H1 (cell line): Measurements from ENCODE around the gene PRR12. TPM values are rescaled to one million over a fixed set of nuclear protein-coding genes. Genes with fewer than 3 reads are reported as not detected.

Source experiments
- CTCF ChIA-PET: fragments of 300-600 bp; sonication (Branson Sonifier 250); formaldehyde crosslinking; loops from one replicate; lab custom pipeline; 2021; ENCODE audit not compliant: partially characterized antibody; lab: Charles Lee
- POLR2A ChIA-PET: fragments of 300-600 bp; sonication (Branson Sonifier 250); formaldehyde crosslinking; loops from one replicate; lab custom pipeline; 2021; ENCODE audit warnings: inconsistent platforms; ENCODE audit not compliant: partially characterized antibody; lab: Charles Lee
- DNase-seq, 2 experiments: peaks; one replicate each; pipeline versions ENCODE4 v3.0.0 to v3.0.0-alpha.2; 2010 to 2022; ENCODE audit warnings: low spot score in 2 of 2, low read depth in 1 of 2, mixed read lengths in 1 of 2
- FAIRE-seq: peaks from 2 replicates; lab custom pipeline; 2011; peaks lifted over from hg19 to GRCh38; lab: Jason Lieb, UNC
- H2AFZ ChIP-seq: 2 replicates; pipeline ENCODE4 v1.8.1; 2012; ENCODE audit warnings: low read length, inconsistent platforms
- H2AK5ac ChIP-seq: 2 replicates; pipeline ENCODE4 v1.6.1; 2013; ENCODE audit warnings: low read depth, low read length
- H2BK120ac ChIP-seq: replicated peaks from 2 replicates; pipeline ENCODE3; 2013; ENCODE audit warnings: low read depth, low read length, inconsistent platforms
- H2BK12ac ChIP-seq: 2 replicates; pipeline ENCODE4 v1.6.1; 2013; ENCODE audit warnings: low read depth, low read length
- H2BK15ac ChIP-seq: 2 replicates; pipeline ENCODE4 v1.6.1; 2013; ENCODE audit warnings: low read length
- H2BK20ac ChIP-seq: 2 replicates; pipeline ENCODE4 v1.6.1; 2013; ENCODE audit warnings: low read length
- H2BK5ac ChIP-seq: 2 replicates; pipeline ENCODE4 v1.6.1; 2013; ENCODE audit warnings: low read depth, low read length
- H3K14ac ChIP-seq: 2 replicates; pipeline ENCODE4 v1.6.1; 2013; ENCODE audit warnings: inconsistent platforms; ENCODE audit not compliant: insufficient read length
- H3K18ac ChIP-seq: 2 replicates; pipeline ENCODE4 v1.6.1; 2013; ENCODE audit warnings: low read length; ENCODE audit errors: extremely low read depth
- H3K23ac ChIP-seq: 2 replicates; pipeline ENCODE4 v1.6.1; 2013; ENCODE audit warnings: inconsistent platforms; ENCODE audit not compliant: insufficient read length
- H3K23me2 ChIP-seq: 2 replicates; pipeline ENCODE4 v1.6.1; 2013; ENCODE audit warnings: low read depth, low read length
- H3K27ac ChIP-seq: 2 replicates; pipeline ENCODE4 v1.6.1; 2011; ENCODE audit warnings: low read depth, low read length, inconsistent platforms
- H3K27me3 ChIP-seq, 4 experiments: replicated peaks in 1 of 4; 1 replicate in 1 of 4; 2 replicates in 3 of 4; pipeline versions ENCODE4 v1.6.1 to v1.8.1; 2011 to 2013; ENCODE audit warnings: low read length in 3 of 4, mild to moderate bottlenecking in 3 of 4, inconsistent platforms in 2 of 4, mixed read lengths in 2 of 4, moderate library complexity in 1 of 4; ENCODE audit not compliant: control insufficient read depth in 3 of 4, insufficient read depth in 3 of 4; ENCODE audit errors: extremely low read depth in 1 of 4
- H3K36me3 ChIP-seq, 4 experiments: 2 replicates each; pipeline versions ENCODE4 v1.6.1 to v1.8.1; 2011 to 2013; ENCODE audit warnings: mild to moderate bottlenecking in 4 of 4, low read length in 3 of 4, moderate library complexity in 2 of 4, control low read depth in 1 of 4, inconsistent platforms in 1 of 4; ENCODE audit not compliant: insufficient read depth in 4 of 4, control insufficient read depth in 2 of 4
- H3K4ac ChIP-seq: replicated peaks from 2 replicates; pipeline ENCODE3; 2013; ENCODE audit warnings: low read length, low read depth, mixed read lengths, inconsistent platforms; ENCODE audit not compliant: insufficient read length
- H3K4me1 ChIP-seq, 4 experiments: replicated peaks in 1 of 4; 1 replicate in 1 of 4; 2 replicates in 3 of 4; pipeline versions ENCODE4 v1.6.1 to v1.8.1; 2011 to 2013; ENCODE audit warnings: low read length in 3 of 4, inconsistent platforms in 2 of 4, mixed read lengths in 1 of 4; ENCODE audit not compliant: insufficient read depth in 4 of 4, control insufficient read depth in 3 of 4
- H3K4me2 ChIP-seq, 2 experiments: 2 replicates each; pipeline versions ENCODE4 v1.6.1 to v1.8.1; 2011 to 2013; ENCODE audit warnings: low read depth in 2 of 2, low read length in 2 of 2, control low read depth in 1 of 2, inconsistent platforms in 1 of 2, mild to moderate bottlenecking in 1 of 2; ENCODE audit not compliant: insufficient read depth in 1 of 2
- H3K4me3 ChIP-seq, 4 experiments: fragments of 200-600, 300-600 bp in 1 of 4; sonication (generic), shearing (Covaris generic), sonication (Bioruptor Twin) in 1 of 4; 2 replicates each; pipeline versions ENCODE4 v1.5.1 to v1.8.1; 2011 to 2016; ENCODE audit warnings: low read length in 4 of 4, low read depth in 3 of 4, control low read depth in 2 of 4, inconsistent platforms in 2 of 4, mild to moderate bottlenecking in 2 of 4, mixed read lengths in 1 of 4, moderate library complexity in 1 of 4; ENCODE audit not compliant: insufficient read depth in 2 of 4; ENCODE audit errors: extremely low read depth in 1 of 4
- H3K56ac ChIP-seq: replicated peaks from 2 replicates; pipeline ENCODE3; 2013; ENCODE audit warnings: low read depth, mild to moderate bottlenecking, mixed read lengths, low read length, inconsistent platforms; ENCODE audit not compliant: insufficient read length
- H3K79me1 ChIP-seq: 2 replicates; pipeline ENCODE4 v1.6.1; 2013; ENCODE audit warnings: low read depth, low read length, control low read depth
- H3K79me2 ChIP-seq, 2 experiments: 2 replicates each; pipeline versions ENCODE4 v1.6.1 to v1.8.1; 2012 to 2013; ENCODE audit warnings: low read length in 2 of 2, mild to moderate bottlenecking in 2 of 2, inconsistent platforms in 1 of 2; ENCODE audit not compliant: insufficient read depth in 2 of 2, control insufficient read depth in 1 of 2
- H3K9ac ChIP-seq, 4 experiments: replicated peaks in 1 of 4; 1 replicate in 1 of 4; 2 replicates in 3 of 4; pipeline versions ENCODE4 v1.6.1 to v1.8.1; 2011 to 2013; ENCODE audit warnings: low read depth in 3 of 4, low read length in 3 of 4, control low read depth in 2 of 4, mild to moderate bottlenecking in 2 of 4, moderate library complexity in 2 of 4, inconsistent platforms in 1 of 4; ENCODE audit errors: extremely low read depth in 1 of 4
- H3K9me3 ChIP-seq, 2 experiments: 2 replicates each; pipeline versions ENCODE4 v1.6.1 to v1.8.1; 2012 to 2013; ENCODE audit warnings: mild to moderate bottlenecking in 2 of 2, moderate library complexity in 2 of 2, control low read depth in 1 of 2, inconsistent platforms in 1 of 2, low read depth in 1 of 2, low read length in 1 of 2, mixed read lengths in 1 of 2; ENCODE audit not compliant: insufficient read depth in 2 of 2
- H4K20me1 ChIP-seq, 2 experiments: replicated peaks in 1 of 2; 2 replicates each; pipeline versions ENCODE3 to v1.8.1; 2011 to 2013; ENCODE audit warnings: inconsistent platforms in 2 of 2, low read length in 2 of 2, mild to moderate bottlenecking in 1 of 2; ENCODE audit not compliant: insufficient read depth in 2 of 2, control insufficient read depth in 1 of 2
- H4K5ac ChIP-seq: 2 replicates; pipeline ENCODE4 v1.6.1; 2013; ENCODE audit warnings: low read length, low read depth, mixed read lengths, inconsistent platforms; ENCODE audit not compliant: insufficient read length
- H4K8ac ChIP-seq: 2 replicates; pipeline ENCODE4 v1.8.0; 2013; ENCODE audit warnings: mild to moderate bottlenecking, moderate library complexity, low read length, inconsistent platforms; ENCODE audit not compliant: insufficient read depth; ENCODE audit errors: extremely low read depth
- H4K91ac ChIP-seq: replicated peaks from 2 replicates; pipeline ENCODE3; 2013; ENCODE audit warnings: low read length, mixed read lengths, inconsistent platforms; ENCODE audit not compliant: insufficient read length
- BCL11A ChIP-seq, 2 experiments: IDR thresholded peaks; one replicate each; pipeline ENCODE4 v1.6.1; 2011; ENCODE audit warnings: low read depth in 2 of 2, low read length in 2 of 2, mild to moderate bottlenecking in 2 of 2
- CEBPB ChIP-seq: IDR thresholded peaks from 2 replicates; pipeline ENCODE4 v1.6.1; 2012; ENCODE audit warnings: low read depth, low read length
- CREB1 ChIP-seq: IDR thresholded peaks from 2 replicates; pipeline ENCODE4 v1.6.1; 2012; ENCODE audit warnings: inconsistent platforms
- CTCF ChIP-seq, 3 experiments: IDR thresholded peaks; 1 replicate in 2 of 3; 2 replicates in 1 of 3; pipeline versions ENCODE4 v1.5.1 to v1.6.1; 2011; ENCODE audit warnings: low read length in 3 of 3, mild to moderate bottlenecking in 3 of 3, inconsistent platforms in 2 of 3, low read depth in 1 of 3, moderate library complexity in 1 of 3; ENCODE audit not compliant: insufficient read depth in 1 of 3; ENCODE audit errors: control extremely low read depth in 1 of 3
- POLR2AphosphoS5 ChIP-seq: IDR thresholded peaks from 2 replicates; pipeline ENCODE4 v1.6.1; 2011; ENCODE audit warnings: low read depth, low read length
- RXRA ChIP-seq: IDR thresholded peaks from 2 replicates; pipeline ENCODE4 v1.6.1; 2011; ENCODE audit warnings: low read depth, mild to moderate bottlenecking, low read length, moderate library complexity; ENCODE audit not compliant: insufficient read depth
- SRF ChIP-seq: IDR thresholded peaks from 2 replicates; pipeline ENCODE4 v1.6.1; 2011; ENCODE audit warnings: mild to moderate bottlenecking, low read depth, low read length, moderate library complexity
- WGBS, 2 experiments: shearing (Covaris generic) in 1 of 2; methylation state at CpG; one replicate each; pipeline versions ENCODE4 v1.1.6 to v1.1.7; 2013 to 2015; ENCODE audit warnings: low lambda C conversion rate in 2 of 2, mixed read lengths in 2 of 2, inconsistent platforms in 1 of 2, low coverage in 1 of 2, missing lambda C conversion rate in 1 of 2; ENCODE audit not compliant: insufficient replicate concordance in 2 of 2, insufficient coverage in 1 of 2, insufficient read length in 1 of 2; ENCODE audit errors: extremely low coverage in 1 of 2, missing lambda C conversion rate in 1 of 2; 5-methylcytosine and 5-hydroxymethylcytosine counted together
- polyA plus RNA-seq, 7 experiments: library from polyadenylated mRNA; depleted of rRNA in 3 of 7; stranded (reverse) in 5 of 7; unstranded in 2 of 7; fragments of >200 nt in 5 of 7; fragments of 200-250 nt in 2 of 7; gene quantifications; 1 replicate in 5 of 7; 2 replicates in 1 of 7; 4 replicates in 1 of 7; pipeline versions ENCODE4 v1.2.1 to v1.2.3, GENCODE V29; 2011 to 2013; ENCODE audit warnings: missing spikeins in 2 of 7, mixed read lengths in 2 of 7
- total RNA-seq: library from RNA; stranded (reverse); fragmentation: NEBNext Ultra II Directional; extraction: Animal tissue kit (Norgen Biotek cat#: 25700); gene quantifications from 2 replicates; pipeline ENCODE4 v1.2.1, GENCODE V29; 2021

PRR12 gene
- total and polyA plus RNA-seq, 2 of the 8 experiments (the other 6 are each of a cell fraction or from before 2014, with no cell fraction given) = 2.5 to 59.4 TPM

GRCh38 chr19:49664171-49665035 lies 73.4 kb downstream of the PRR12 start:
- Histone ChIP-seq H3K4ac (peak overlapping the region; percentile 58), H3K27ac (peak overlapping the region; percentile 72), H3K23ac (no peak overlapping the region), H3K9me3 (peaks cover 9 to 11% of the 10 kb centered on the region in 2 experiments), H2BK15ac (peak overlapping the region; percentile 72; the same call in 1 of the 2 replicates), H2BK5ac (peak overlapping the region; percentile 86), H4K8ac (0 out of 2 replicates have a peak overlapping the region, but pooled peaks have one; percentile 4), H3K4me1 (peaks cover 0 to 7% (median 2%) of the 10 kb centered on the region in 4 experiments; a peak in 4 of 7 replicates), H2BK20ac (no peak overlapping the region), H3K56ac (peak overlapping the region; percentile 86), H3K23me2 (peaks cover 15% of the 10 kb centered on the region), H3K18ac (peak overlapping the region; percentile 96), H3K14ac (no peak overlapping the region), H4K5ac (peak overlapping the region; percentile 90), H3K4me2 (peak overlapping the region; percentile 85 to 89), H2AK5ac (peak overlapping the region; percentile 66; the same call in 1 of the 2 replicates), H2AFZ (no peak overlapping the region), H3K79me1 (peaks cover 5% of the 10 kb centered on the region), H3K4me3 (peak overlapping the region; percentile 89 to 98 (median 96)), H3K27me3 (no peaks in the 10 kb centered on the region), H4K20me1 (peaks cover 9 to 11% of the 10 kb centered on the region in 2 experiments), H4K91ac (peak overlapping the region; percentile 8), H2BK12ac (peak overlapping the region; percentile 43; the same call in 1 of the 2 replicates), H3K79me2 (peaks cover 5 to 32% of the 10 kb centered on the region in 2 experiments; a peak in 2 of 4 replicates), H2BK120ac (no peak overlapping the region), H3K36me3 (peaks cover 16 to 41% (median 32%) of the 10 kb centered on the region in 4 experiments; a peak in 7 of 8 replicates), H3K9ac (peak overlapping the region in 3 of 4 experiments; percentile 49 to 92 (median 76); a peak in 6 of 7 replicates)
- FAIRE-seq = no peak
- DNase-seq = peak; percentile 82 to 96
- ChIA-PET CTCF (interaction anchor here (0.7 to 2.3 kb wide), 11 partner anchors 8 to 39 kb away, joined by 3 to 13 read pairs (median 4); partner anchors contain the start of gene ADM5), POLR2A (interaction anchor here (0.5 to 18.0 kb wide), 19 partner anchors 9 to 161 kb away, joined by 3 to 275 read pairs (median 4); partner anchors contain the start of genes ADM5, CPT1C, FUZ and NOSIP)
- whole genome bisulfite sequencing, 2 experiments = 2% methylated on average over 49 of the region's 53 CpGs; no CpG with 5 or more reads in 1 of the 2 experiments
- TF ChIP-seq CEBPB = no peak
- no peak for TF ChIP-seq CTCF (IDR thresholded peaks at IDR 0.05; ENCODE audit: control extremely low read depth in 1 of 3, insufficient read depth in 1 of 3, low read depth in 1 of 3, low read length in 3 of 3)
- TF ChIP-seq CREB1 = peak; percentile 48; the same call in 1 of the 2 replicates
- TF ChIP-seq RXRA = no peak
- TF ChIP-seq POLR2AphosphoS5 = peak; percentile 59
- TF ChIP-seq SRF = no peak
- no peak for TF ChIP-seq BCL11A (IDR thresholded peaks at IDR 0.05; ENCODE audit: low read depth in 2 of 2, low read length in 2 of 2)
